Limb (tissue), 2 donors: ENCODE results near the gene PLA2G2F.
"Not testable (repeated sequence)": the region's sequence is repeated elsewhere in the genome, so short reads cannot be mapped to it uniquely, and the experiment has no call there.

ENCODE experiments used
- DNase-seq, 2 donors: peaks; one replicate each; pipeline ENCODE4 v3.0.0-alpha.2; 2016; ENCODE audit errors: extremely low spot score in 2 of 2

PLA2G2F gene

DNA sequence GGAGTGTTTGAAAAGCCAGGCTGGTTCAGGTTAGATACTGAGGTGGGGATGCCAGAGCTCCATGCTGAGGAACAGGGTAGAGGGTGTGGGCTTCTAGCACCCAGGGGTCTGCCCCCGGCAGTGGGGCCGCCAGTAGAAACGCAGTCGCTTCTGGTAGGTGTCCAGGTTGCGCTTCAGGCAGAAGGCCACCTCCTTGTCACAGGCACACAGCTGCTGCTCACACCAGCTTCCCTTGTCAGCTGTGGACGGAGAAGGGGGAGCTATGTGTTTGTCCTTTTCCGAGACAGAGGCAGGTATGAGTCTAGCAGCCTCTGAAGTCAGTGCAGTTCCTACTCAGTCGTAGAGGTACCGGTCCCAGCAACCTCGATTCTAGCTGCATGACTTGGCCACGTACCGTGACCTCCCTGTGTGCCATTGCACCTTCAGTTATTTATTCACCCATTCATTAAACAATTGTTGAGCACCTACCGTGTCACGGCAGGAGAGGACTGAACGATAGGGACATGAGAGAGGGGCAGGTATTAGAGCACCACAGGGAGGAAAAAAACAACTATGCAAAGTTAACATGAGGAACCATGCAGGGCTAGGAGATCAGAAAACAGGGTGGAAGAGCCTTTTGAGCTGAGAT is 25.0 kb upstream of the PLA2G2F start:
- DNase-seq: no peak

DNA sequence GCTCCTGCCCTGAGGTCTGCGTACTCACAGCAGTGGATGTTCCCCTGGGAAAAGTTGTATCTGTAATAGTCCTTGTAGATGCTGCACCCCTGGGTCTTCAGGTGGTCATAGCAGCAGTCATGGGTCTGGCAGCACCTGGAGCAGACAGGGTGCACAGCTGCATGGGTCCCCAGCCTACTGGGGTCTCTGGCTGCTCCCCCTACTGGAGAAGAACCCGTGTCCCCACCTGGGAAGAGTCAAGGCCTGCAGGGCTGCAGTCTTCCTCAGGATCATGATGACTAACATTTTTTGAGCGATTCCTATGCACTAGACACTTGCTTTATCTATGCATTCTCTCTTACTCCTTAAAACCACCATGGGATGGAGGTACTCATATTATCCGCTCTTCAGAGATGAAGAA is 23.6 kb upstream of the PLA2G2F start:
- no peak for DNase-seq

DNA sequence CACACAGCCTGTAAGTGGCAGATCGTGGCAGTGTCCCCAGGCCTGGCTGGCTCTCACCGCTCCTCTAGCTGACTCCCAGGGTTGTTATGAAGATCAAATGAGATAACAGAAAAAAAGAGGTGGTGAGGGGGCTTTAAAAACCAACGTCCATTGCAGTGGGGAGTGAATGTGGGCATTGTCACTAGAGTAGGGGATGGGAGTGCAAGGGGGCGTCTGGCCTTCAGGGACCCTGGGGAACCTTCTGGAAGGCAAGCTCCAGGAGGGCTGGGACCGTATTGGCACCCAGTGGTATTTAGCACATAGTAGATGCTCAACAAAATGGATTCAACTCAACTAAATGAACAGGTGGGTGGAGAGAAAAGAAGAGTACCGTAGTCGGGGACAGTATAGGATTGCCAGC is 23.2 kb upstream of the PLA2G2F start:
- no peak for DNase-seq

DNA sequence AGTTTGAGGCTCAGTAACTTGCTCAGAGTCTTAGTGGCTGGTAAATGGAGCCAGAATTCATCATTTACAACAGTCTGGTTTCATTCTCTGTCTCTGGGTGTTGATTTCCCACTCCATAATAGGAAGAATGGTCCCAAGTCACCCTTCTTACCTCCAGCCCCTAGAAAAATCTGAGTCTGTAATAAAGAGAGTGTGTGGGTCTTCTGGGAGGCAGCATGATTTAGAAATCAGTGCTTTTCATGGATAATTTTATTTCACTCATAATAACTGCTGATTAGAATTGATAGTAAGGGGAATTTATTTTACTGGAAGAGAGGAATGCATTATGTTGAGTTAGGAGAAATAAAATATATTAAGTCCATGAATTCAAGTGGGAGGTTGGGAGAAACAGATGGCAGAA is 21.9 kb upstream of the PLA2G2F start:
- DNase-seq: no peak

DNA sequence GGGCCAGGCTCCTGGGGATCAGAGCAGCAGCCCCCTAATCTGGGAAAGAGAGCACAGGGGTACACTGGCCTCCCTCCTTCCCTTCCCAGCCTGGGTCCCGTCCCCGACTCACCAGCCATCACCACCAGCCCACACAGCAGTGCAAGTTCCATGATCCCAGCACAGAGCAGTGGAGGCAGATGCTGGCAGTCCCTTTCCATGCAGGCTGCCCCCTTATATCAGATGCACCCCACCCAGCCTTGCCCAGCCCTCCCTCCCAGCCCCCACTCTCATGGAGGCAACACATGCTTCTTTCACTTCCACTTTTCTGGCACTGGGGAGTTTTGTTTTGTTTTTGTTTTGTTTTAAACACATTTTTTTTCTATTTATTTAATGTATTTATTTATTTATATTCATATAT is 19.8 kb upstream of the PLA2G2F start, which contains the start of gene PLA2G2D:
Gene PLA2G2D (minus strand): TSS at position 190 of the 400 bp plus-strand sequence. CDS start 38 bp downstream, at position 152.
- DNase-seq: no peak

DNA sequence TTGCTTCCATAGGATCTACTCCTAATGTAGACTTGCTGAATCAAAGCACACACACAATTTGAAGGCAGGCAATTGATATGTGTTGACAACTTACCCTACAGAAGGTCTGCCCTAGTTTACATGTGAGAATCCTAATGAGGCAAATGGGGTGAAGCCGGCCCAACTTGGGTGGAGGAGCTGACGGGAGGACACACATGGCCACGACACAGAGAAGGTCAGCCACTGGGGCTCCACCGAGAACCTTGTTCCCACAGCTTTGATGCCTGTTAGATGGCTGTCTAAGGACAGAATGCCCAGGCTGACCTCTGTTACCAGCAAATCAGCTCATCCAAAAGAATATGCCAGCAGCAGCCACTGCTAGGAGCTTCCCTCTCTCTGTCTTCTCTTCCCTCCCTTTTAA is 18.3 kb upstream of the PLA2G2F start:
- no peak for DNase-seq

DNA sequence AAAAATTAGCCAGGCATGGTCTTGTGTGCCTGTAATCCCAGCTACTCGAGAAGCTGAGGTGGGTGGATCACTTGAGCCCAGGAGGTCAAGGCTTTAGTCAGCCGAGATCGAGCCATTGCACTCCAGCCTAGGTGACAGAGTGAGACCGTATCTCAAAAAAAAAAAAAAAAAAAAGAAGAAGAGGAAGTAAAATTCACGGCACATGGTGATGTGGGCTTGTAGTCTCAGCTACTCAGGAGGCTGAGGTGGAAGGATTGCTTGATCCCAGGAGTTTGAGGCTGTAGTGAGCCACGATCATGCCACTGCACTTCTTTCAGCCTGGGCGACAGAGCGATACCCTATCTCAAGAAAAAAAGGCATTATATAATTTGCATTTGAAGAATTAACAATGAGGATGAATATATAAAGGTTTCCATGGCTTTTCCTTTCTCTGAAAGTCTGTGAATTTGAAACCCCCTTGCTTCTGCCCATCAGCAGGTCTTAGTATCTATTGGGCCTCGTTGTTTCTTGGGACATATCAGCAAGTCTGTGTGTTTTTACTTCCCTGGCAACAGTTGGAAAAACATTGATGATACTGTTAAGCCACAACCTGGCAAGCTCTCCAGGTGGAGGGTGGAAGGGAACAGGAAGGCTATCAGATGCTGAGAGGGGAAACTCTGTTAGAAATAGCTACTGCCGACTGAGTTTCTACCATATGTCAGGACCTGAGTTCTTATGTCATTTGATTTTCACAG is 15.2 kb upstream of the PLA2G2F start:
- DNase-seq: no peak

DNA sequence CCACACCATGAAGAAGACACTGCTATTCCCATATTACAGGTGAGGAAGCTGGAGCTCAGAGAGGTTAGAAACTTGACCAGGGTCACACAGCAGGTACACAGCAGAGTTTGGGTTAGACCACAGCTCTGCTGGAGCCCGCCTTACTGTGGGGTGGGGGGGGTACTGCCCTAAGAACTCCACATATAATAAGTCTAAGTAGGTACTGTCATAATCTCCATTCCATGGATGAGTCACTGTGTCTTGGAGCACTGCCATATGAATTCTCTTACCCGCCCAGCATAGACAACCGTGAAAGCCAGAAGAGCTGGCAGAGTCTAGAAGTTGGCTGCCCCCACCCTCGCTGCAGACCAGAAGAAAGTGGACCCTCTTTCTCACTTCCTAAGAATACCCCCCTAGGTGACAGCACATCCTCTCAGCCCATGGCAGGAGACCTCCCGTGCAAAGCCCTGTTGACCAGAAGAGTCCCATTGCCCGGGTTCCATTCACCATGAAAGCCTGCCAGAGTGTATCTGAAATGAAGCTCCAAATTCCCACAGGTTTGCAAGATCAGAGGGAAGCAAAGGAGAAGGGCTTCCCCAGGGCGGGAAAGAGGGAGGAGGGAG is 14.6 kb upstream of the PLA2G2F start:
- no peak for DNase-seq

DNA sequence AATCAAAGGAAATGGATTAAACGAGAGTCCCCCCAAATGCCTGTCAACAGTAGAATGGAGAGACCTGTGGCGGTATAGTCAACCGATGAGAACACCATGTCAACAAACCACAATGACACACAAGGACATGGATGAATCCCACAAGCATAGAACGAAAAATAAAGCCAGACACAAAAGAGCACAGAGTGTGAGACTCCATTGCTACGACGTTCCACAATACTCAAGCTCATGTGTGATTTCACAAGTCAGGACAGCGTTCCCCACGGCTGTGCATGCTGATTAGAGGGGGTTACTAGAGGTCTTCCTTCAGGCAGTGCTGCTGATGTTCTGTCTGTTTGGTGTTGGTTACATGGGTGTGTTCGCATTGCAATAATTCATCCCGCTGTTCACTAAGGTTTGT is 14.0 kb upstream of the PLA2G2F start:
- DNase-seq: no peak

DNA sequence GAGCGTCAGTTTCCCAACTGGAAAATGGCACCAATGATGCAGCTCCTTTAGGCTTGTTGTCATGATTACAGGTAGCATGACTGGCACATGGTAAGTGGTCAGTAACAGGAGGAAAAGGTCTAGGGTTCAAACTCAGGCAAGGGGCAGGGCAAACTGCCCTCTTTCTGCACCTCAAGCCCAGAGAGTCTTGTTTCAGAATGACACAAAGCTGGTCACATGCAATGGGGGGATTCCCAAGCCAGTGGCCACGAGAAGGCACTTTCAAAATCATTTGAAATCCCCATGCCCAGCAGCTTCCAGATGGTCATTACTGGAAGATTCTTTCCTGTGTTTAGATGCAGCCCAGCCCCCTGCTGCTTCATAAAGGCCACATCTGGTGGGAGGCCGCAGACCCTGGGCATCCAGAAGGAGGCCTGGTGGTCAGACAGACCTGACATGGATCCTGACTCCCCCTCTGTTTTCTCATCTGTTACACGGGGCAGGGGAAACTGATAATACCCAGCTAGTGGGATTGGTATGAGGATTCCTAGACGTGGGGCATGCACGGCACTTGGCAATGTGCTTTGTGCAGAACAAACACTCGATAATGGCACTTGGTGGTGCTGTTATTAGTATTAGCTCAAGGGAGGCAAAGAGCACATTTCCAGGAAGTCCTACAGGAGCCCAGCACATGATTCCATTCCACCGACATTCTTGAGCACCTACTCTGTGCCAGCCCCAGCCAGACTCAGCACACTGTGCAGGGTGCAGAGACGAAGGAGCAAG is 12.9 kb upstream of the PLA2G2F start:
- no peak for DNase-seq

DNA sequence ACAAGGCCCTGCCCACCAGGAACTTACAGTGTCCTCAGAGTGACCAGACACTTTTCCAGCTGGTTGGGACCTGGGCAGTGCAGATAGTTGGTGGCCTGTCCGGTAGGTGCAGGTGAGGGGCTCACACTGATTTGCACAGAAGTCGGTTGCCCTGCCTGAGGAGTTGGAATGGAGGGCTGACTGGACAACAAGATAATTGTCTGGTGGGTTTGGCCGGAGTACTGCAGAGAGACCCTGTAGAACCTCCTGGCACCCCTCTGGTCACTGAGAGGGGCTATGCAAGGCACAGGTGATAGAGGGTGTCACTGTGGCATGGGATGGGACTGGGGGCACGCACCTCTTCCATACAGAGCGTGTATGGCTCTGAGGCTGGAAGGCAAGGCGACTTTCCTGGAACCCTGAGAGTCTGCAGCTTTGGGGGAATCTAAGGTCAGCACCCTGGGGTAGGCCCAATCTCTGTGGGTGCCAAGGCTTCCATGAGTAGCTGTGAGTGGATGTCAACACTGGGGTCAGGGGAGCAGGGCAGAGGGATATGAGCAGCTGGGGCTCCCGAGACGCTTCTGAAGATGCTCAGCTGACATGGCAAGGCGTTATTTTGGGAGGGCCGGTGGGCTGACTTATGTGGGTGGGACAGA is 12.2 kb upstream of the PLA2G2F start:
- DNase-seq: no peak

DNA sequence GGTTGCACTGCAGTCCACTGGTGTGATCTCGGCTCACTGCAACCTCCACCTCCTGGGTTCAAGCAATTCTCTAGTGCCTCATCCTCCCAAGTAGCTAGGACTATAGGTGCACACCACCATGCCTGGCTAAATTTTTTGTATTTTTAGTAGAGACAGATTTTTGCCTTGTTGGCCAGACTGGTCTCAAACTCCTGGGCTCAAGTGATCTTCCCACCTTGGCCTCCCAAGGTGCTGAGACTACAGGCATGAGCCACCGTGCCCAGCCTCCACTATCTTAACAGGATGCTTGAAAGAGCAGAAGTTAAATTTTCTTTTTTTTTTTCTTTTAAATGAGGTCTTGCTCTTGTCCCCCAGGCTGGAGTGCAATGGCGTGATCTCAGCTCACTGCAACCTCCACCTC is 8.6 kb upstream of the PLA2G2F start:
- DNase-seq: not testable (repeated sequence)

DNA sequence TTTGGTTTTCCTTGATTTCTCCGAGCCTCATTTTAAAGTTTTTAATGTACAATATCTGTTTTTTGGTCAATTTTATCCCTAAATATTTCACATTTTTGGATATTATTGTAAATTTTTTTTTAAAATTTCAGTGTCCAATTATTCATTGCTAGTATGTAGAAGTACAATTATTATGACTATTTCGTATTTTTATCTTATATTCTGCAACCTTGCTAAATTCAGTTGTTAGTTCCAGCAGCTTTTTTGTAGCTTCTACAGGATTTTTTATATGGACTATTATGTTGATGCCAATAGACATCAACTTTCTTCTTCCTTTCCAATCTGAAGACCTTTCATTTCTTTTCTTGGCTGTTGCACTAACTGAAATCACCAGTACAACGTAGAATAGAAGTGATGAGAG is 4.1 kb upstream of the PLA2G2F start:
- DNase-seq: no peak

DNA sequence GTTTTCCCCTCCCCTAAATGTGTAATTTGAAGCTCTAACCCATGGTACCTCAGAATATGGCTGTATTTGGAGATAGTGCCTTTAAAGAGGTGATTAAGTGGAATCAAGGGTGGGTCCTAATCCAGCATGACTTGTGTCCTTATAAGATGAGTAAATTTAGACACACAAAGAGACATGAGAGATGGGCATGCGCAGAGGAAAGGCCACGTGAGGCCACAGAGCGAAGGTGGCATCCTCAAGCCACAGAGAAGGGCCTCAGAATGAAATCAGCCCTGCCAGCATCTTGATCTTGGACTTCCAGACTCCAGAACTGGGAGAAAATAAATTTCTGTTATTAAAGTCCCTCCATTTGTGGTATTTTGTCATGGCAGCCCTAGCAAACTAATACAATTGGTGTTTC is 2.9 kb upstream of the PLA2G2F start:
- no peak for DNase-seq

DNA sequence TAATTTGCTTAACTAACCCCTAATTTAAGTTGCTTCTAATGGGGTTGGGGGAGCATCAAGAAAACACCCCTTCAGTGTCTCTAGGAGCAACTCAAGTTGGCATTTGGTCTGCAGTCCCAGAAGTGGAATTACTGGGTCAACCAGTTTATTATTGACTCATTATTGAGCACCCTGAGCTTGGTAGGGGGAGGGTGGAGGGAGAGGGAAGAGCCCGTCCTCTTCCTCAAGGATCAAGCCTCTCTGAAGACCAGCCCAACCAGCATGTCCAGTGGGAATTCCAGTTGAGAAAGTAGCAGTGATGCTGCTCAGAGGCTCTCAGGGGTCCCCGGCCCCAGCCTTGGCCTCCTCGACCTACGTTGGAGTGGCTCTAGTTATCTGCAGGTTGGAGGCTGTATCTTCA is 2.1 kb upstream of the PLA2G2F start:
- no peak for DNase-seq

DNA sequence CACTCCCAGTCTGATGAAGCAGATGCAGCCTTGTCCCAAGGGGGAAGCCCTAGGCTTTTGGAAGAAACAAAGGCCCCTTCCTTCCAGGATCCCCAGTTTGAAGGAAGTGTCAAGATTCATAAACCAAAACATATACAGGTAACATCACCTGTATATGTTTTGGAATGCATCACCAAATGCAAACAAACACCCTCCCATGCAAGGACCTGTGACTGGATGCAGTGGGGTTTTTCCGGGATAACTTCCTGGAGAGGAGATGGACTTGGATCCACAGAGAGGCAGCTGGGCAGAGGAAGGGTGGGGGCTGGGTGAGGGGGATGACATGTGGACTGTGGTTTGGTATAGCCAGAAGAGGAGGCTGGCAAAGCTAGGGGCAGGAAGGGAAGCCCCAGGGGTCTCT is 1.5 kb upstream of the PLA2G2F start:
- DNase-seq: no peak

DNA sequence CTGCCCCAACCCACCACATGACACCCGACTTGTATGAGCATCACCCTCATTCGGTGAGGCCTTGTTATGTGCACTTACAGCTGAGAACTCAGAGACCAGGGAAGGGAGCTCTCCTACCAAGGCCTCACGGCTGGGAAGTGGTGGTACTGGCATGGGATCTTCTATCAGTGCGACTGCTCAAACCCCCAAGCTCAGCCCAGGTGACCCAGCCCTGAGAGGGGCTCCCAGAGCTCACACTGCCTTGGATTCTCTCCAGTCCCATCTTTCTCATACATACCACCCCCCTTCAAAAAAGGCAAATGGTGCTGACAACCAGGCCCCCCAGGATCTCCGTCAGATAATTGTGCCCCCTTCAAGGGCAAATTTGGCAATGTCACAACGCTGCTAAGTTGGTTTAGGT is 777 bp upstream of the PLA2G2F start:
- DNase-seq: no peak

DNA sequence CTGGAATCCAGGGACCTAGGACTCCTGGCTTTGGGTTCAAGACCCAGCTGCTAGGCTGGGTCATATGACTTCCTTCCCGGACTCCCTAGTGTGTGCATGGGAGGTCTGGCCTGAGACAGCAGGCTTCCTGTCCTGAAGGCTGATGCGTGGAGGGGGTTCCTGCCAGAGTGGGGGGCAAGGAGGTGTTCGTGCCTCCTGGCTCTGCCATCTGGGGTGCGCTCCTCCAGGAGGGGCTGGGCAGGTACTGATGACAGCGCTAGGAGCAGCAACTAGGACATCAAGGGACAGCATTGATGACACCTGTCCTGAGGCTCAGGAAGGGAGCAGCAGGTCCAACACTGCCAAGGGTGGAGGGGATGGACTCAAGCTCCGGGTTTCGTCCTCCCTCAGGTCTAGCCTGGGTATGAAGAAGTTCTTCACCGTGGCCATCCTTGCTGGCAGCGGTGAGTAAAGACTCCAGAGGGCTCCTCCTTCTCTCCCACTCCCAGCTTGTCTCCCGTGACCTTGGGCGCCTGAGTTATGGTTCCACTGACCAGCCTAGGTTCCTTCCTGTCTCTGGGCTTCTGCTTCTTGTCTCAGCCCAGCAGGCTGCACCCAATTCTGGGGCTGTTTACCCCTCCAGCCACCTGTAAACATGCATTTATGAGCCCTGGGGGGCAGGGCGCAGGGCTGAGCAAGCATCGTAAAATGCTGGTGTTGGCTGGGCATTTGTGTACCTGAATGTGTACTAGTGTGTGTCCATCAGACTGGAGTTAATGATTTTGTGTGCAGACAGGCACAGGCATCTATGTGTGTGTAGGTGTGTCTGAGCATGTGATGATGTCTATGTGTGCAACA is 871 bp downstream of the PLA2G2F start:
- no peak for DNase-seq

DNA sequence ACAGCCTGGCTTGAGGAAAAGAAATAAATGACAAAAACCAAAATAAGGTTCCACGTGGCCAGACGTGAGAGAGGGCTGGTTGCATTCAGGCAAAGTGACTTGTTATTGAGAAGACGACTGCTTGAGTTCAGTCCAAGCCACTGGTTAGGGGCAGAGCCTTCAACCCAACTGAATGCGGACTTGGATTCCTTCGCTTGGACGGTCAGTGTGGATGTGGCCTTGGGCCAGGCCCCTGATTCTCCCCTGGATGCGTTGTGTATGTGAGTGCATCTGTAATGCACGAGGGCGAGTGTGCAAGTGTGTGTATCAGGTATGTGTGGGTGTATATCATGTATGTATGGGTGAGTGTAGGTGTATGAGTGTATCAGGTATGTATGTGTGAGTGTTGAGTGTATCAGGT is 1.9 kb downstream of the PLA2G2F start:
- no peak for DNase-seq

DNA sequence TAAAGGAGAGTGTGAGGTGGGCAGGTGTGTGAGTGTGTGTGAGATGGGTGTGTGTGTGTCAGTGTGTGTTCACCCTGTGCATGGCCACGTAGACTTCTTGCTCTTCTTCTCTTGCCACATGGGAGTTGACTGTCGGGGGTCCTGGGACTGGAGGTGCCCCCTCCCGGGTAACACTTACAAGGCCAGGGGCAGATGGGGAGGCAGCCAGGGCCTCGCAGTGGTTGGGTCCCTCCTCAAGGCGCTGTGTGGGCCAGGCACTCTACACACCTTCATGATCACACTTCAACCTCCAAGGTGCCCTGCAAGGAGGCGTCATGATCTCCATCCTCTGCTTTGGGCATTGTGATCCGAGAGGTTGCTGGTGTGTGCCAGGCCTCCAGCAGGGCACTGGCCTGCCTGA is 2.3 kb downstream of the PLA2G2F start:
- no peak for DNase-seq
